Stimulated activated CD4-positive, alpha-beta T cell treated with anti-CD3 and anti-CD28 coated beads, Interleukin-12 subunit alpha, Interleukin-12 subunit beta, amount 100 ng/mL, for 24 hours (primary cell): ENCODE measurements around the gene NAV3.
"Not testable (repeated sequence)": the region's sequence is repeated elsewhere in the genome, so short reads cannot be mapped to it uniquely, and the experiment has no call there.

ENCODE experiments used
- DNase-seq, 2 experiments: peaks; one replicate each; pipeline ENCODE4 v3.0.0-alpha.2; 2020; ENCODE audit warnings: low read depth in 2 of 2

NAV3 gene

GRCh38 chr12:78189656-78190055 is 359.0 kb downstream of the NAV3 start:
- DNase-seq = no peak

GRCh38 chr12:78191611-78192010 is 360.9 kb downstream of the NAV3 start:
- DNase-seq = no peak

GRCh38 chr12:78192979-78193378 is 362.3 kb downstream of the NAV3 start:
- no peak for DNase-seq

- no peak for DNase-seq
Observed at GRCh38 chr12:78194448-78194847, 363.8 kb downstream of the NAV3 start.

- no peak for DNase-seq
Observed at GRCh38 chr12:78198896-78199295, 368.2 kb downstream of the NAV3 start.

GRCh38 chr12:78199926-78200325 is 369.2 kb downstream of the NAV3 start:
- DNase-seq = no peak

- no peak for DNase-seq
Observed at GRCh38 chr12:78204926-78205325, 374.2 kb downstream of the NAV3 start.

GRCh38 chr12:78208092-78208491 is 377.4 kb downstream of the NAV3 start:
- DNase-seq = no peak

GRCh38 chr12:78209846-78210505 is 379.3 kb downstream of the NAV3 start:
- DNase-seq = no peak

- no peak for DNase-seq
Observed at GRCh38 chr12:78210506-78210860, 379.8 kb downstream of the NAV3 start.

- DNase-seq = no peak
Observed at GRCh38 chr12:78210894-78211302, 380.2 kb downstream of the NAV3 start.

GRCh38 chr12:78220811-78221210 is 390.1 kb downstream of the NAV3 start:
- no peak for DNase-seq

GRCh38 chr12:78224154-78224553 is 393.5 kb downstream of the NAV3 start:
- DNase-seq = no peak

GRCh38 chr12:78226763-78227162 is 396.1 kb downstream of the NAV3 start:
- DNase-seq = no peak

- DNase-seq = no peak
Observed at GRCh38 chr12:78229591-78230101, 399.0 kb downstream of the NAV3 start.

GRCh38 chr12:78232756-78233155 is 402.1 kb downstream of the NAV3 start:
- no peak for DNase-seq

GRCh38 chr12:78236264-78236663 is 405.6 kb downstream of the NAV3 start:
- DNase-seq = no peak

- no peak for DNase-seq
Observed at GRCh38 chr12:78239544-78239943, 408.9 kb downstream of the NAV3 start.

GRCh38 chr12:78240827-78241226 is 410.1 kb downstream of the NAV3 start:
- no peak for DNase-seq

- DNase-seq = no peak
Observed at GRCh38 chr12:78241446-78241845, 410.8 kb downstream of the NAV3 start.

- DNase-seq = no peak
Observed at GRCh38 chr12:78244916-78245507, 414.3 kb downstream of the NAV3 start.

- no peak for DNase-seq
Observed at GRCh38 chr12:78248321-78248720, 417.6 kb downstream of the NAV3 start.

- DNase-seq = no peak
Observed at GRCh38 chr12:78249578-78249977, 418.9 kb downstream of the NAV3 start.

GRCh38 chr12:78257662-78258061 is 427.0 kb downstream of the NAV3 start:
- DNase-seq = not testable (repeated sequence)
